Choroid plexus epithelial cell (primary cell): ENCODE data around the gene UGT1A4.

Experiments
- DNase-seq: peaks from one replicate; pipeline ENCODE4 v3.0.0-alpha.2; 2010; ENCODE audit warnings: low read depth
- H3K4me3 ChIP-seq: 2 replicates; pipeline ENCODE4 v1.5.1; 2011; ENCODE audit warnings: low read depth, mild to moderate bottlenecking, control low read depth, low read length, moderate library complexity
- CTCF ChIP-seq: conservative IDR thresholded peaks from 2 replicates; pipeline ENCODE4 v1.5.1; 2011; ENCODE audit warnings: low read depth, mild to moderate bottlenecking, control low read depth, inconsistent platforms, low read length, moderate library complexity

The UGT1A4 gene

GRCh38 chr2:233791883-233792329 lies 73.4 kb downstream of the UGT1A4 start:
- TF ChIP-seq CTCF: no peak
- no peak for DNase-seq
- no peak overlapping the region for H3K4me3 ChIP-seq

- DNase-seq: no peak
- TF ChIP-seq CTCF: no peak
- H3K4me3 ChIP-seq: no peak overlapping the region
Observed at GRCh38 chr2:233792720-233793119, 74.2 kb downstream of the UGT1A4 start.

GRCh38 chr2:233793465-233794127 lies 75.1 kb downstream of the UGT1A4 start:
- TF ChIP-seq CTCF: no peak
- H3K4me3 ChIP-seq: no peak overlapping the region
- no peak for DNase-seq

GRCh38 chr2:233794128-233794658 lies 75.7 kb downstream of the UGT1A4 start:
- no peak for DNase-seq
- no peak overlapping the region for H3K4me3 ChIP-seq
- TF ChIP-seq CTCF: no peak

- no peak overlapping the region for H3K4me3 ChIP-seq
- no peak for DNase-seq
- no peak for TF ChIP-seq CTCF
Observed at GRCh38 chr2:233795735-233796171, 77.2 kb downstream of the UGT1A4 start.

GRCh38 chr2:233796254-233796653 lies 77.7 kb downstream of the UGT1A4 start:
- DNase-seq: no peak
- no peak for TF ChIP-seq CTCF
- H3K4me3 ChIP-seq: no peak overlapping the region
